HepG2 (cell line): ENCODE data around the gene NUP62. TPM values are rescaled to one million over a fixed set of nuclear protein-coding genes. Genes with fewer than 3 reads are reported as not detected.
A peak's percentile ranks its signal among the peaks of the same experiment; 100 is the strongest.

ENCODE experiments used
- ATAC-seq: fragments of 200-7000 bp; cut with Tn5 transposase; 3 replicates; pipeline ENCODE4 v1.9.1; 2020; ENCODE audit warnings: mild to moderate bottlenecking, moderate library complexity
- BruUV-seq: library from RNA; stranded (reverse); fragments of 400-500 nt; replicated peaks from 2 replicates; lab custom pipeline; 2021; lab: Mats Ljungman, UMichigan
- CTCF ChIA-PET: fragments of 300-600 bp; formaldehyde crosslinking; extraction: SDS; loops from one replicate; lab custom pipeline; 2021; ENCODE audit warnings: low total read pairs, inconsistent platforms, low intra/inter-chr PET ratio; lab: Yijun Ruan, JAX
- POLR2A ChIA-PET: fragments of 350-600 bp; sonication (Branson Sonifier 250); formaldehyde crosslinking; loops from one replicate; lab custom pipeline; 2020; ENCODE audit warnings: antibody characterized with exemption, inconsistent platforms; lab: Yijun Ruan, JAX
- DNase-seq: peaks from one replicate; pipeline ENCODE4 v3.0.0-alpha.2; 2015; ENCODE audit warnings: low spot score
- FAIRE-seq: peaks from 3 replicates; lab custom pipeline; 2011; peaks lifted over from hg19 to GRCh38; lab: Jason Lieb, UNC
- H2AFZ ChIP-seq: one replicate; pipeline ENCODE4 v1.6.1; 2011; ENCODE audit warnings: low read length, inconsistent platforms
- H3K27ac ChIP-seq: fragments of 300-600 bp; 3 replicates; pipeline ENCODE4 v1.8.0; 2011; ENCODE audit warnings: mixed run types, mild to moderate bottlenecking, mixed read lengths, low read length, inconsistent platforms; ENCODE audit not compliant: insufficient read depth; ENCODE audit errors: extremely low read length
- H3K27me3 ChIP-seq, 2 experiments: fragments of 200-600 bp in 1 of 2; 2 replicates in 1 of 2; 3 replicates in 1 of 2; pipeline versions ENCODE4 v1.6.0 to v1.8.0; 2011; ENCODE audit warnings: low read length in 2 of 2, mild to moderate bottlenecking in 2 of 2, moderate library complexity in 2 of 2, inconsistent platforms in 1 of 2; ENCODE audit not compliant: insufficient read depth in 2 of 2, control insufficient read depth in 1 of 2
- H3K36me3 ChIP-seq, 2 experiments: fragments of 200-600 bp in 1 of 2; replicated peaks in 1 of 2; 2 replicates in 1 of 2; 3 replicates in 1 of 2; pipeline versions ENCODE4 v1.5.1 to v1.8.0; 2011; ENCODE audit warnings: low read length in 2 of 2, inconsistent platforms in 1 of 2; ENCODE audit not compliant: insufficient read depth in 2 of 2, control insufficient read depth in 1 of 2
- H3K4me1 ChIP-seq: 2 replicates; pipeline ENCODE4 v1.5.1; 2012; ENCODE audit warnings: low read length, inconsistent platforms; ENCODE audit not compliant: insufficient read depth
- H3K4me2 ChIP-seq: 2 replicates; pipeline ENCODE4 v1.6.0; 2011; ENCODE audit warnings: low read depth, low read length, inconsistent platforms
- H3K4me3 ChIP-seq, 3 experiments: fragments of 200-600 bp in 1 of 3; sonication (generic), shearing (Covaris generic) in 1 of 3; replicated peaks in 1 of 3; 2 replicates each; pipeline ENCODE4 v1.5.1; 2011 to 2016; ENCODE audit warnings: low read length in 3 of 3, inconsistent platforms in 2 of 3, low read depth in 2 of 3, mild to moderate bottlenecking in 2 of 3, control low read depth in 1 of 3, mixed read lengths in 1 of 3; ENCODE audit not compliant: insufficient read depth in 1 of 3
- H3K79me2 ChIP-seq: one replicate; pipeline ENCODE4 v1.6.1; 2011; ENCODE audit warnings: low read length, inconsistent platforms; ENCODE audit not compliant: insufficient read depth
- H3K9ac ChIP-seq: 2 replicates; pipeline ENCODE4 v1.6.0; 2011; ENCODE audit warnings: mild to moderate bottlenecking, low read depth, low read length, inconsistent platforms; ENCODE audit not compliant: insufficient read depth
- H3K9me3 ChIP-seq: 2 replicates; pipeline ENCODE4 v1.5.1; 2012; ENCODE audit warnings: mild to moderate bottlenecking, low read length
- H4K20me1 ChIP-seq: 2 replicates; pipeline ENCODE4 v1.6.0; 2011; ENCODE audit warnings: inconsistent platforms, mild to moderate bottlenecking, low read length, moderate library complexity; ENCODE audit not compliant: insufficient read depth
- MTF2 ChIP-seq: sonication (generic); formaldehyde crosslinking; IDR thresholded peaks from 2 replicates; pipeline ENCODE4 v1.5.0; 2020; ENCODE audit warnings: missing genetic modification reagents, borderline replicate concordance
- ZFP36 ChIP-seq: fragments of 150-350 bp; IDR thresholded peaks from 2 replicates; pipeline ENCODE4 v1.6.1; 2018; ENCODE audit warnings: borderline replicate concordance, low read length, low read depth; ENCODE audit not compliant: partially characterized antibody
- ZFP36L2 ChIP-seq: sonication (generic); formaldehyde crosslinking; IDR thresholded peaks from 2 replicates; pipeline ENCODE4 v1.4.0; 2020; ENCODE audit warnings: missing genetic modification reagents
- ZNF768 ChIP-seq: sonication (generic); formaldehyde crosslinking; IDR thresholded peaks from 2 replicates; pipeline ENCODE4 v1.4.0; 2020; ENCODE audit warnings: missing genetic modification reagents
- WGBS: methylation state at CpG from one replicate; pipeline ENCODE4 v1.1.6; 2017; ENCODE audit warnings: low lambda C conversion rate; 5-methylcytosine and 5-hydroxymethylcytosine counted together
- in situ Hi-C: cut with HindIII; loops from 2 replicates; pipeline ENCODE4 v1.10.0; 2017; ENCODE audit warnings: low pct_unique_long_range_greater_than_20kb; ENCODE audit not compliant: extremely low pct_ligation_motif_present
- intact Hi-C: fragments of 100-400 bp; cut with micrococcal nuclease; formaldehyde crosslinking; loops from one replicate; pipeline ENCODE4 v1.10.0; 2022; ENCODE audit not compliant: unreplicated experiment
- polyA plus RNA-seq, 8 experiments: library from polyadenylated mRNA; depleted of rRNA in 3 of 8; stranded (reverse) in 7 of 8; unstranded in 1 of 8; fragments of >200 nt; fragmentation: Illumina TruSeq in 4 of 8; extraction: Trizol in 4 of 8; gene quantifications; 2 replicates each; pipeline versions ENCODE4 v1.2.1 to v1.2.3, GENCODE V29; 2011 to 2016; ENCODE audit warnings: low read depth in 4 of 8, missing spikeins in 1 of 8, mixed read lengths in 1 of 8; ENCODE audit not compliant: insufficient read depth in 1 of 8
- total RNA-seq, 5 experiments: library from RNA; depleted of rRNA; stranded (reverse); fragments of >200 nt; fragmentation: Illumina TruSeq; extraction: Trizol; gene quantifications; 2 replicates each; pipeline ENCODE4 v1.2.3, GENCODE V29; 2016; ENCODE audit warnings: low read depth in 1 of 5

The NUP62 gene
- total and polyA plus RNA-seq, 2 of the 13 experiments (the other 11 are each of a cell fraction or from before 2014, with no cell fraction given) = 16.5 to 41.5 TPM

- no peak for DNase-seq
- Histone ChIP-seq H3K27me3 (no peaks in the 10 kb centered on the region; a peak in 1 of 5 replicates), H3K79me2 (peaks cover 24% of the 10 kb centered on the region), H3K9ac (no peak overlapping the region), H3K4me1 (peaks cover 38% of the 10 kb centered on the region), H3K27ac (no peak overlapping the region), H4K20me1 (no peaks in the 10 kb centered on the region), H2AFZ (no peak overlapping the region), H3K4me3 (no peak overlapping the region), H3K4me2 (no peak overlapping the region), H3K9me3 (no peaks in the 10 kb centered on the region), H3K36me3 (peaks cover 0 to 5% of the 10 kb centered on the region in 2 experiments; a peak in 3 of 5 replicates)
- TF ChIP-seq ZFP36L2 (CRISPR knock-in tag) = no peak
- 0 out of 2 replicates have a peak, but pooled peaks have one; percentile 17 for TF ChIP-seq ZNF768 (CRISPR knock-in tag)
- ChIA-PET POLR2A (no interaction called here), CTCF (no interaction called here)
- FAIRE-seq = no peak
- BruUV-seq = no TSS peak
- intact Hi-C loops = no loop called here
- 96% methylated on average over 18 of the region's 27 CpGs for WGBS
- ATAC-seq = no peak
- in situ Hi-C loops = no loop called here
These were observed 56.8 kb downstream of the NUP62 start for GRCh38 chr19:49872245-49873128.

- no TSS peak for BruUV-seq
- no peak overlapping the region for H3K9ac ChIP-seq
These were observed 57.8 kb downstream of the NUP62 start for GRCh38 chr19:49871349-49871985.

More at GRCh38 chr19:49871349-49871985, 57.8 kb downstream of the NUP62 start:
- intact Hi-C loops = no loop called here
- peaks cover 41% of the 10 kb centered on the region for H3K4me1 ChIP-seq
- H3K79me2 ChIP-seq = peaks cover 27% of the 10 kb centered on the region
- POLR2A ChIA-PET = no interaction called here
- H3K27ac ChIP-seq = no peak overlapping the region
- no peak for DNase-seq
- no peak overlapping the region for H3K4me2 ChIP-seq
- in situ Hi-C loops = no loop called here
- CTCF ChIA-PET = no interaction called here
- no peaks in the 10 kb centered on the region for H4K20me1 ChIP-seq
- H3K36me3 ChIP-seq = peaks cover 0 to 5% of the 10 kb centered on the region in 2 experiments; a peak in 3 of 5 replicates
- no peak overlapping the region for H3K4me3 ChIP-seq
- TF ChIP-seq MTF2 (CRISPR knock-in tag) (no peak), ZFP36 (peak; percentile 69)
- TF ChIP-seq, all 625 proteins: peak for 1
- 95% methylated on average over 14 of the region's 17 CpGs for WGBS
- no peak for ATAC-seq
- FAIRE-seq = no peak
- no peak overlapping the region for H2AFZ ChIP-seq
- no peaks in the 10 kb centered on the region for H3K9me3 ChIP-seq
- H3K27me3 ChIP-seq = no peaks in the 10 kb centered on the region; a peak in 1 of 5 replicates
